Stimulated activated naive CD8-positive, alpha-beta T cell treated with anti-CD3 and anti-CD28 coated beads, Interleukin-15, amount 100 ng/mL, for 72 hours (primary cell): ENCODE results near the gene RARG.
A peak's percentile ranks its signal among the peaks of the same experiment; 100 is the strongest.

Experiments used
- ATAC-seq: fragments of 150-1000 bp; cut with Tn5 transposase; 2 replicates; pipeline ENCODE4 v1.10.0; 2021; ENCODE audit warnings: mild to moderate bottlenecking, moderate library complexity
- DNase-seq, 2 donors: peaks; one replicate each; pipeline ENCODE4 v3.0.0; 2021 to 2022
- H3K27ac Mint-ChIP-seq, 2 donors: one replicate each; pipeline ENCODE4 v1.8.0; 2022; ENCODE audit warnings: mild to moderate bottlenecking in 2 of 2, mixed read lengths in 2 of 2, moderate library complexity in 2 of 2
- H3K27me3 Mint-ChIP-seq: one replicate; pipeline ENCODE4 v1.8.0; 2022; ENCODE audit warnings: mixed read lengths
- H3K4me1 Mint-ChIP-seq: one replicate; pipeline ENCODE4 v1.8.0; 2022; ENCODE audit warnings: mild to moderate bottlenecking, mixed read lengths
- H3K4me3 Mint-ChIP-seq, 2 donors: one replicate each; pipeline ENCODE4 v1.8.0; 2022; ENCODE audit warnings: mild to moderate bottlenecking in 2 of 2, mixed read lengths in 2 of 2, moderate library complexity in 1 of 2
- H3K9me3 Mint-ChIP-seq, 2 donors: one replicate each; pipeline ENCODE4 v1.8.0; 2022; ENCODE audit warnings: mixed read lengths in 2 of 2

RARG gene

DNA sequence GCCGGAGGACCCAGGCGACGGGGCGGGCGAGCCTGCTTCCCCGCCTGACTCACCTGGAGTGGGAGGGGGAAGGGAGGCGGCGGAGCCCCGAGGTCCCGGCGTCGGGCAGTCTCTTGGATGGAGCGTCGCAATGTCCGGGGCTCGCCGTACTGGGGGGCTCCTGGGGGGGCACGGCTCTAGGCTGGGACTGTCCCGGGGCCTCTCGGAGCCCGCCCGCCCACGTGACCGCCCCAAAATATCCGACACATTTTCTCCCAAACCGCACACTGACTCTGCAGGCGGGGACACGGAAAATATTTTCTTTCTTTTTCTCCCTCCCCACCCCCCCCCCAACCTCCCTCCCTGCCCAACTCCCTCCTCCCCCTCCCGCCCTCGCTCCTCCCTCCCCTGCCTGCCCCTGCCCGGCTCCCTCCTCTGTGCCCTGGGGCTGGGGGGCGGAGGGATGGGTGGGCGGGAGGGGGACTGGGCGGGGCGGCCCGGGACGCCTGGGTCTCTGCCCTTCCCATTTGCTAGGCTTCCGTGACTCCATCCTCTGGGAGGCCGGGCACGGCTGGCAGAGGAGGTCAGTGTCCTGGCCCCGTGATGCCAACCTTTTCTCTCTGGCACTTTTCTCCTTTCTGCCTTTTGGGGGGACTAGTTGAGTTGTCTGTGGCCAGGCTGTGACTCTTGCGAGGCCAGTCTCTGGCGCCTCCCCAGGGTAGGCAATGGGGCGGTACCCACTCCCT lies at the start of gene RARG:
Gene RARG, minus strand, starts transcription at position 289 of the 725 bp plus-strand sequence. CDS start 4,664 bp downstream, outside the sequence.
- H3K4me3 Mint-ChIP-seq, result peak within 1 kb of the TSS; percentile 93
- peak; percentile 57 to 66 for DNase-seq
- H3K27ac Mint-ChIP-seq, result peak within 1 kb of the TSS; percentile 77
- ATAC-seq, result peak; percentile 82
- peaks cover 94% of the 10 kb centered on the region for H3K4me1 Mint-ChIP-seq
- H3K9me3 Mint-ChIP-seq, result no peaks in the 10 kb centered on the region
- no peaks in the 10 kb centered on the region for H3K27me3 Mint-ChIP-seq

DNA sequence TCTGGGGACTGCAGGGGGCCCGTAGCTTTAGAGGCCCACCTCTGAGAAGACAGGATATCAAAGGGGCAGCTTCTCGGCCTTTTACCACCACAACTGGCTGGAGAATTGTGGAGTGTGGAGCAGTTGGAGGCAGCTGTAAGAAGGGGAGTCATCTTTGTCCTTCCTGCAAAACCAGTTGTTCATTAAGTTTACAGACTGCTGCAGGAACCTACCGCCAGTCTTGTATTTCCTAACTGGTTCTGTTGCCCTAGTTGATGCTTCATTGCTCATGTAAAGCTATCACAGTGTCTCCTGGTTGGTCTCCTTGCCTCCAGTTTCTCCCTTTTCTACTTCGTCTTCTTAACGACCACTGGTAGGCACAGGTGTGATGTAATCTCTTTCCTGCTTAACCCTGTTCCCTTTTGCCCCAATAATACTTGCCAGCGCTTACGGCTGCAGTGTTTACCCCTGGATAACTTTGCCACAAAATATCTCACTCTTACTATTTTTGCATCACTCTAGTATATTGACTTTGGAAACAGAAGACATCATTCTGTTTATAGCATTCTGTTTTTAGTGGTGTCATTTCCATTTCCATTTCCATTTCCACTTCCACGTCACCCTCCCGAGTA lies 48.0 kb upstream of the RARG start:
- Mint-ChIP-seq H3K27ac (no peak overlapping the region), H3K4me3 (no peak overlapping the region), H3K4me1 (peaks cover under 1% of the 10 kb centered on the region), H3K9me3 (no peaks in the 10 kb centered on the region), H3K27me3 (no peaks in the 10 kb centered on the region)
- no peak for DNase-seq
- no peak for ATAC-seq

DNA sequence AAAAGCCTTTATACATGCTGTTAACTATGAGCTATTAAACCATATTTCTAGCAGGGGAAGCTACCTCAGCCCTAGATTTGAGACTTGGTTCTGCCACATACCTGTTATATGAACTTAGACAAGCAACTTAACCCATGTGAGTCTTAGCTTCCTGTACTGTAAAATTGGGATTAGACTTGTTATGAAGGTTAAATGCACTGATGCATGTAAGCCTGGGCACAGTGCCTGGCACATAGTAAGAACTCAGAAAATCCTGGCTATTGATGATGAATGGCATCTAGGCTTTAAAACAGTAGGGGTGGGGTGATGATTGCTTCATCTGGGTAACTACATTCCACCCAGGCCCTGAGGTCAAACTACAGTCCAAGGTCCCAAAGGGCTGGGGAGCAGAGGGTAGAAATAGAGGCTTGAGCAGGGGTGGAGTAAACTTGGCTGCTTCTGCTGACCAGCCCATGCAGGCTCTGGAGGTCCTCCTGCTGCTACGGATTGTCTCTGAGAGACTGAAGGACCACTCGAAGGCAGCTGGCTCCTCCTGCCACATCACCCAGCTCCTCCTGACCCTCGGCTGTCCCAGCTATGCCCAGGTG lies 47.4 kb upstream of the RARG start:
- ATAC-seq (no peak), DNase-seq (no peak)
- no peak overlapping the region for H3K4me3 Mint-ChIP-seq
- no peak overlapping the region for H3K27ac Mint-ChIP-seq
- no peaks in the 10 kb centered on the region for H3K27me3 Mint-ChIP-seq
- H3K4me1 Mint-ChIP-seq, result peaks cover 6% of the 10 kb centered on the region
- H3K9me3 Mint-ChIP-seq, result no peaks in the 10 kb centered on the region

DNA sequence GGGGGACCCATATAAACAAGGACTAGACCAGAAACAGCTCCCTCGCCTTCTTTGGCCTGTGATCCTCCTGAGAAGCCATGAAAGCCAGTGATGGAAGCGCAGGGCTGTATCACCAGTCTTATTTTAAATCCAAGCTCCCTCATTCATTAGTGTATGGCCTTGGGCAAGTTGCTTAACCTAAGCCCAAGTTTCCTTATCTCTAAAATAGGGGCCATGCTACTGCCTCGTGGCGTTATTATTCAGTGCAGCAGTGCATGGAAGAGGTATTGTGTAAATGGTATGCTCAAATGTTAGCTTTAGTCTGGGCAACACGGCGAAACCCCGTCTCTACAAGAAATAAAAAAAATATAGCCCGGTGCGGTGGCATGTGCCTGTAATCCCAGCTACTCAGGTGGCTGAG lies 46.0 kb upstream of the RARG start:
- no peaks in the 10 kb centered on the region for H3K27me3 Mint-ChIP-seq
- no peak overlapping the region for H3K4me3 Mint-ChIP-seq
- no peaks in the 10 kb centered on the region for H3K9me3 Mint-ChIP-seq
- DNase-seq (no peak), ATAC-seq (no peak)
- peaks cover 11% of the 10 kb centered on the region for H3K4me1 Mint-ChIP-seq
- H3K27ac Mint-ChIP-seq, result no peak overlapping the region

DNA sequence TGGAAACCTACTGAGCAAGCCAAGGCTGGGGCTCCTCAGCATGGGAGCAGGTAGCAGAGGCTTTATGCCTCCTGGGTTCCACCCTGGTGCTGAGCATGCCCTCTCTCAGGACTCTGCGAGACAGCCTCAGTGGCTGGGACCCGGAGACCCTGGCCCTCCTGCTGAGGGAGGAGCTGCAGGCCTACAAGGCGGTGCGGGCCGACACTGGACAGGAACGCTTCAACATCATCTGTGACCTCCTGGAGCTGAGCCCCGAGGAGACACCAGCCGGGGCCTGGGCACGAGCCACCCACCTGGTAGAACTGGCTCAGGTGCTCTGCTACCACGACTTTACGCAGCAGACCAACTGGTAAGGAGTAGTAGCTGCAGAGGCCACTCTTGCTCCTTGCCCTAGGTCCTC lies 44.5 kb upstream of the RARG start:
- Mint-ChIP-seq H3K27me3 (no peaks in the 10 kb centered on the region), H3K4me3 (no peak overlapping the region), H3K4me1 (peaks cover 19% of the 10 kb centered on the region), H3K27ac (no peak overlapping the region), H3K9me3 (no peaks in the 10 kb centered on the region)
- no peak for DNase-seq
- no peak for ATAC-seq

DNA sequence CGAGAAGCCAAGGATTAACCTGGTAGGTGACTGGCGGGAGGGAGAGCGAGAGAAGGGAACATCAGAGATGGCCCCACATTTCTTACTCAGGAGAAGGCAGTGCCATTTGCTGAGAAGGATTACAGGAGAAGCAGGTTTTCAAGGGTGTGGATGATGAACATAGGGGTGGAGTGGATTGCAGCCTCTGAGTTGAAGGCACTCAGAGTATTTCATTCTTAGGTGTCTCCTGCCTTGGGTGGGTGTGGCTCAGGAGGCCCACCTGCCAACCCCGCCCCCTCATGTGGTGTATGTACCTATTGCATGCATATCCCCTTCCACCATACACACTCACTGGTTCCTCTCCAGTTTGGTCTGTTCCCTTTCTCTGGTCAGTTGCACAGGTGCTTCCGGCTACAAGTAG lies 42.4 kb upstream of the RARG start:
- Mint-ChIP-seq H3K4me3 (no peak overlapping the region), H3K4me1 (peaks cover 33% of the 10 kb centered on the region), H3K27ac (no peak overlapping the region), H3K9me3 (no peaks in the 10 kb centered on the region), H3K27me3 (no peaks in the 10 kb centered on the region)
- DNase-seq (no peak), ATAC-seq (no peak)

DNA sequence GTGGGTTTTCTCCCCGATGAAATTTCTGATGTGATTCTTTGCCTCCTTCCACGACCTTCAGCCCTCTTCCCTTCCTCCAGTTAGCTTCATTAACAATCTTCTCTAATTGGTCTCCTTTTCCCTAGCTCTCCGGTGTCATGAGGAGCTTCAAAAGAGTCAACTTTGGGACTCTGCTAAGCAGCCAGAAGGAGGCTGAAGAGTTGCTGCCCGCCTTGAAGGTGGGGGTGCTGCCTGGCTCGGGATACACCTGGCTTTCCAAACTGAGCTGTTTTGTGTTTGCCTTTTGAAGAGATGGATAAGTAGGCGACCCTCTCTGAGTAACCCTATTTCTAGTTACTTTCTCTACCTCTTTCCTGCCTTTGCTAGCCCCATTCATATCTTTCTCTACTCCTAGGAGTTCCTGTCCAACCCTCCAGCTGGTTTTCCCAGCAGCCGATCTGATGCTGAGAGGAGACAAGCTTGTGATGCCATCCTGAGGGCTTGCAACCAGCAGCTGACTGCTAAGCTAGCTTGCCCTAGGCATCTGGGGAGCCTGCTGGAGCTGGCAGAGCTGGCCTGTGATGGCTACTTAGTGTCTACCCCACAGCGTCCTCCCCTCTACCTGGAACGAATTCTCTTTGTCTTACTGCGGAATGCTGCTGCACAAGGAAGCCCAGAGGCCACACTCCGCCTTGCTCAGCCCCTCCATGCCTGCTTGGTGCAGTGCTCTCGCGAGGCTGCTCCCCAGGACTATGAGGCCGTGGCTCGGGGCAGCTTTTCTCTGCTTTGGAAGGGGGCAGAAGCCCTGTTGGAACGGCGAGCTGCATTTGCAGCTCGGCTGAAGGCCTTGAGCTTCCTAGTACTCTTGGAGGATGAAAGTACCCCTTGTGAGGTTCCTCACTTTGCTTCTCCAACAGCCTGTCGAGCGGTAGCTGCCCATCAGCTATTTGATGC lies 36.9 kb upstream of the RARG start:
- no peaks in the 10 kb centered on the region for H3K9me3 Mint-ChIP-seq
- H3K27me3 Mint-ChIP-seq, result no peaks in the 10 kb centered on the region
- peak overlapping the region; percentile 95 to 98 for H3K27ac Mint-ChIP-seq
- DNase-seq, result no peak
- peaks cover 41% of the 10 kb centered on the region for H3K4me1 Mint-ChIP-seq
- ATAC-seq, result peak; percentile 6
- H3K4me3 Mint-ChIP-seq, result peak overlapping the region; percentile 87 to 94

DNA sequence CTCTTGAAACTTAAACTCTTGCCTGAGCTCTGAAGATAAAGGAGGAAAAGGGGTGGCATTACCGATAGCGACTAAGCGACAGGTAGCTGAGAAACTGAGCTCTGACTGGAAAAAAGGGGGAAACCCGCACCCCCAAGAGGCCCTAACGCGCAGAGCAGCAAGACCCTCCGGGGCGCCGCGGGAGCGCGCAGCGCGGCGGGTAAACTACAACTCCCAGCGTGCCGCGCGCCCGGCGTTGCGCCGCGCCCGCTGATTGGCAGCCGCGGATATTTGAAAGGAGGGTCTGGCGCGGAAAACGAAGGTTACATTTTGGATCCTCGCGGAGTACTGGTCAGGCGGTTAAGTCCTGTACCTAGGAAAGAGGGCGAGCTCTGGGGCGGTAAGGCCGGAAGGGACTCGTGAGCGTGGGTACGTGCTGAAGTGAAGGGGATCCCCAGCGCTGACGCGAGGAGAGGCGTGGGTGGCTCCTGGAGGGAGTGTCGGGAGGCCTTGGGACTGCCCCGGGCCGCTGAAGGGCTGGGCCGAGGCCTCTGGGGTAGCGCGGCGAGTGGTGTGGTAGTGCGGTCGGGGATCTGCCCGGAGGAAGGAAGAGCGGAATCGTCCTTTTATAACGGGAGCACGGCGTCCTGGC lies 36.1 kb upstream of the RARG start, which contains the start of gene ESPL1:
Gene ESPL1, plus strand, starts transcription at position 301 of the 631 bp plus-strand sequence. CDS start 468 bp downstream, outside the sequence.
- Mint-ChIP-seq H3K4me3 (peak within 1 kb of the TSS; percentile 87 to 94), H3K27me3 (no peaks in the 10 kb centered on the region)

DNA sequence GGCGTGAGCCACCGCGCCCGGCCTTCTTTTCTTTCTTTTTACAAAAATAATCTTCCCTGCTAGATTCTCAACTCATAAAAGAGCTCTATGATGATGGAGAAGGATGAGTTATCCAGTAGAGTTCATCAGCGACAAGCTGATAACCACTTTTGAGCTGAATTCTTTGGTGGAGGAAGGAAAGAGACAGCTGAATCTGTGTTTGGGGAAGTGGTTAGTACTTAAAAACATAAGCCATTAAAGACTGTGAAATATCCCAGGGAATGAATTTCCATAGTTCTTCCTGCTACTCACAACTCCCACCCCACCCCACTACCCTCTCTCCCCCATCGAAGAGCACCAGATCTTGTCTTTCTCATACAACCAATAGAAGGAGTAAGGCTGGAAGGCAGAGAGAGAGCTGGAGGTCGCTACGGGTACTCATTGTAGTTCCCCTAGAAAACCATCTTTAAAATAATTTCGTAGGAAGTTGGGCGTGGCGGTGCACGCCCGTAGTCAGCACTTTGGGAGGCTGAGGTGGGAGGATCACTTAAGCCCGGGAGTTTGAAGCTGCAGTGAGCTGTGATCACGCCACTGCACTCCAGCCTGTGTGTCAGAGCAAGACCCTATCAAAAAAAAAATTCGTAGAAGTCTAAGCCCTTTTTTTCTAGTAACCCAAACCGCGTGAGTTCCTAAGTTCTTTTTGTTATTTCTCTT lies 35.4 kb upstream of the RARG start:
- DNase-seq (no peak), ATAC-seq (peak; percentile 46)
- peak overlapping the region; percentile 87 to 94 for H3K4me3 Mint-ChIP-seq
- no peaks in the 10 kb centered on the region for H3K9me3 Mint-ChIP-seq
- peak overlapping the region; percentile 95 to 98 for H3K27ac Mint-ChIP-seq
- no peaks in the 10 kb centered on the region for H3K27me3 Mint-ChIP-seq
- peaks cover 40% of the 10 kb centered on the region for H3K4me1 Mint-ChIP-seq

More for the DNA sequence above, 36.1 kb upstream of the RARG start, which contains the start of gene ESPL1:
- peak; percentile 90 to 91 for DNase-seq
- peak within 1 kb of the TSS; percentile 95 to 98 for H3K27ac Mint-ChIP-seq
- ATAC-seq, result peak; percentile 94
- H3K4me1 Mint-ChIP-seq, result peaks cover 41% of the 10 kb centered on the region
- no peaks in the 10 kb centered on the region for H3K9me3 Mint-ChIP-seq

DNA sequence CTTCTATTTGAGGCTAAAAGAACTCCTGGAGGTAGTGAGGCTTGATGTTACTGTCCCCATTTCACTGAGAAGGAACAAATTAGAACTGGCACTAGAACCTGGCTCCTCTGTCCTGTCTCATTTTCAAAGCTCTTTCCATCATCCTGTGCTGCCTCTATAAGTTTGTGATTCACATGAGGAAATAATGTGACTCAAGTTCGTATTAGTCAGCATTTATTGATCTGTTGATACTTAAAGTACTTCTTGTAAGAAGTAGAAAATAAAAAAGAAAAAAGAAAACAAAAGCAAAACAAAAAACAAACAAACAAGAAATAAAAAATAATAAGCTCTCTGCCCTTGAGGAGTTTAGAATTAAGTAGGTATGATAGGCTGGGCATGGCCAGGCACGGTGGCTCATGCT lies 33.8 kb upstream of the RARG start:
- Mint-ChIP-seq H3K4me3 (no peak overlapping the region), H3K27ac (no peak overlapping the region), H3K9me3 (no peaks in the 10 kb centered on the region), H3K27me3 (no peaks in the 10 kb centered on the region), H3K4me1 (peaks cover 32% of the 10 kb centered on the region)
- DNase-seq (no peak), ATAC-seq (no peak)

DNA sequence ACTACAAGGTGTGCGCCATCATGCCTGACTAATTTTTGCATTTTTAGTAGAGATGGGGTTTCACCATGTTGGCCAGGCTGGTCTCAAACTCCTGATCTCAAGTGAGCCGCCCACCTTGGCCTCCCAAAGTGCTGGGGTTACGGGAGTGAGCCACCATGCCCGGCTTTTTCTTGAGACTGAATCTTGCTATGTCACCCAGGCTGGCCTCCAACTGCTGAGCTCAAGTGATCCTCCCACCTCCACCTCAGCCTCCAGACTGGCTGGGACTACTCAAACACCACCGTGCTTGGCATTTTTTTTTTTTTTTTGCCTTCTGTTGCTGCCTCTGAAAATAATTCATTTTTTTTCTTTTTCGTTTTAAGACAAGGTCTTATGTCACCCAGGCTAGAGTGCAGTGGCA lies 27.9 kb upstream of the RARG start:
- Mint-ChIP-seq H3K4me3 (no peak overlapping the region), H3K27ac (peak overlapping the region in 1 of 2 donors; percentile 74), H3K4me1 (peaks cover 30% of the 10 kb centered on the region), H3K27me3 (no peaks in the 10 kb centered on the region), H3K9me3 (no peaks in the 10 kb centered on the region)
- no peak for DNase-seq
- ATAC-seq, result no peak

DNA sequence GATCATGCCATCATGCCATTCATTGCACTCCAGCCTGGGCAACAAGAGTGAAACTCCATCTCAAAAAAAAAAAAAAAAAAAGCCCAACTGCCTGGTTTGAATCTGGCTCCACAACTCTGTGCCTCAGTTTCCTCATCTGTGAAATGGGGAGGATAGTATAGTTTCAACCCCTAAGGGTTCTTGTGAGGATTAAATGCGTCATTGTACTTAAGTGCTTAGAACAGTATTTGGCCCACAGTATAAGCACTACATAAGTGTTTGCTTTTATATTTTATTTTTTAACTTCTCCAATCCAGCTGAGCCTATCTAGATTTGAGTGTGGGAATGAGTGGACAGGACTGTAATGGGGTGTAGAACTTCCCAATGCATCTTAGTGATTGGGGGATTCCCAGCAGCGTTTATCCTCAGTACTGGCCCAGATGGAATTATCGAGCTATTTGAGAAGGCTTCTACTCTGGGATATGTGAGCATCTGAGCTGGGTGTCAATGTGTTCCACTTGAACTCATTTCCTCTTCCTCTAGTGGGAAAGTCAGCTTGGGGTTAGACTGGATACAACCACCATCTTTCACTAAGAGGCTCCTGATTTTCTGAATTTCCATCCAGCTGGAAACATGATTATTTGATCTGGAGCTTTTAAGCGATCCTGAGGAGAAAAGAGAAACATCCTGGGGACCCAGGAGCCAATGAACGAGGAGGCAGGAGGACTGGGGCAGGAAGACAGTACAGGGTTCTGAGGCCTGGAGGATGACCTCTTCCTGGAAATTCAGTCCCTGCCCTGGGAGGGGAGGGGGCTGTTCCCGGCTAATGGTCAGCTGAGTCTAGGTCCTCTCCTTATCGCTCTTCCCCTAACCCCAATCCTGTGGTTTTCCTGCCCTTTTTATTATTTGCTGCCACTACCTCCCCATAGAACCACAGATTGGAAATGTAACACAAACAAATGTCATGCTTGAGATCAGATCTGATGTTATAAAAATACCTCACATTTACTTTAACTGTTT lies 26.8 kb upstream of the RARG start:
- Mint-ChIP-seq H3K4me3 (no peak overlapping the region), H3K9me3 (no peaks in the 10 kb centered on the region), H3K27me3 (no peaks in the 10 kb centered on the region), H3K27ac (no peak overlapping the region), H3K4me1 (peaks cover 41% of the 10 kb centered on the region)
- no peak for ATAC-seq
- no peak for DNase-seq

DNA sequence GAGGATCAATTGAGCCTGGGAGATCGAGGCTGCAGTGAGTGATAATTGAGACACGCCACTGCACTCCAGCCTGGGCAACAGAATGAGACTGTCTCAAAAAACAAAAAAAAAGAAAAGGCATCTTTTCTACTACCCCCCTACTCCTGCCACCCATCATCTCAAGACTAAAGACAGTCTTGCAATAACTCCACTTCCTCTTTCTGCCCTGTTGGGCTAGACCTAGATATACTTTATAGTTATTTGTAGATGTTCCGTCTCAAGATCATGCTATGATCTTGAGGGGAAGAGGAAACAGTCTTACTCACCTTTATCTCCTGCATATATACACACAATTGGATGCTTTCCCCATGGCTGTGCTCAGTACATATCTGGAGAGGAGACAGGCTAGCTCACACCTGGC lies 24.0 kb upstream of the RARG start:
- no peak for ATAC-seq
- Mint-ChIP-seq H3K27ac (peak overlapping the region in 1 of 2 donors; percentile 27), H3K9me3 (no peaks in the 10 kb centered on the region), H3K27me3 (no peaks in the 10 kb centered on the region), H3K4me3 (no peak overlapping the region), H3K4me1 (peaks cover 61% of the 10 kb centered on the region)
- DNase-seq, result no peak
